Measurements from ENCODE around the gene PCCB. TPM values are rescaled to one million over a fixed set of nuclear protein-coding genes. Genes with fewer than 3 reads are reported as not detected.

Gene PCCB
- total RNA-seq, 2 experiments from 2014 or later: 8.3 to 10.2 TPM

DNA sequence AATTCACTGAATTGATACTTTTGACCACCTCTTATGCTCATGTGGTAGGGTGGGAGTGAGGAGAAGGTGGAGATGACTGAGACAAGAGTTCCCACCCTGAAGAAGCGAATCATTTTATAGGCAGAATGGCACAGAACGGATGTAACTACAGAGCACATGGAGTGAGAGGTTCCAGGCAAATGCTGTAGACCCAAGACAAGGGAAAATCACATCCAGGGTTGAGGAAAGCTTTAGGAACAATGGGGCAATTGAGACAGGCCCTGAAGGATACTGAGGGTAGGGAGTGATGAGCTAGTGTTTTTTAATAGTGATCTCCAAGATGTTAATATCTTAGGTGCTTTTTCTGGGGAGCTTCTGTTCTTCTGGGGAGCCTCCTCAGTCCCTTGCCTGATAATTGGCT lies 8.1 kb downstream of the PCCB start:
- intact Hi-C loops (cut with DNase I, micrococcal nuclease): loop anchor here (5.0 to 10.0 kb wide), 2 partner anchors 497 to 754 kb away; partner anchors contain the start of gene STAG1 (in 1 of the 2)
- ChIA-PET POLR2A (no interaction called here), CTCF (no interaction called here)
- Histone ChIP-seq H3K9me3 (ENCODE audit: control insufficient read depth in 1 of 2, insufficient read depth in 1 of 2, low read length in 2 of 2) (no peaks in the 10 kb centered on the region), H3K27ac (ENCODE audit: low read depth in 1 of 2, low read length in 2 of 2) (no peak overlapping the region), H3K4me3 (ENCODE audit: low read length) (no peak overlapping the region), H3K36me3 (ENCODE audit: insufficient read depth, low read length) (peaks cover 66% of the 10 kb centered on the region), H3K4me1 (ENCODE audit: insufficient read depth, low read length) (no peaks in the 10 kb centered on the region), H3K27me3 (ENCODE audit: control insufficient read depth in 1 of 2, insufficient read depth in 2 of 2, low read length in 2 of 2) (no peaks in the 10 kb centered on the region)
- ATAC-seq (ENCODE audit: poor library complexity): no peak
- Mint-ChIP-seq H3K36me3 (ENCODE audit: low read depth) (peaks cover 69% of the 10 kb centered on the region), H3K27me3 (no peaks in the 10 kb centered on the region), H3K4me1 (ENCODE audit: low read depth) (peaks cover 6% of the 10 kb centered on the region), H3K27ac (no peak overlapping the region), H3K4me3 (no peak overlapping the region), H3K9me3 (no peaks in the 10 kb centered on the region)
- no peak for DNase-seq
- TF ChIP-seq, protein P1, sequence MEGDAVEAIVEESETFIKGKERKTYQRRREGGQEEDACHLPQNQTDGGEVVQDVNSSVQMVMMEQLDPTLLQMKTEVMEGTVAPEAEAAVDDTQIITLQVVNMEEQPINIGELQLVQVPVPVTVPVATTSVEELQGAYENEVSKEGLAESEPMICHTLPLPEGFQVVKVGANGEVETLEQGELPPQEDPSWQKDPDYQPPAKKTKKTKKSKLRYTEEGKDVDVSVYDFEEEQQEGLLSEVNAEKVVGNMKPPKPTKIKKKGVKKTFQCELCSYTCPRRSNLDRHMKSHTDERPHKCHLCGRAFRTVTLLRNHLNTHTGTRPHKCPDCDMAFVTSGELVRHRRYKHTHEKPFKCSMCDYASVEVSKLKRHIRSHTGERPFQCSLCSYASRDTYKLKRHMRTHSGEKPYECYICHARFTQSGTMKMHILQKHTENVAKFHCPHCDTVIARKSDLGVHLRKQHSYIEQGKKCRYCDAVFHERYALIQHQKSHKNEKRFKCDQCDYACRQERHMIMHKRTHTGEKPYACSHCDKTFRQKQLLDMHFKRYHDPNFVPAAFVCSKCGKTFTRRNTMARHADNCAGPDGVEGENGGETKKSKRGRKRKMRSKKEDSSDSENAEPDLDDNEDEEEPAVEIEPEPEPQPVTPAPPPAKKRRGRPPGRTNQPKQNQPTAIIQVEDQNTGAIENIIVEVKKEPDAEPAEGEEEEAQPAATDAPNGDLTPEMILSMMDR (IDR thresholded peaks at IDR 0.05): no peak

DNA sequence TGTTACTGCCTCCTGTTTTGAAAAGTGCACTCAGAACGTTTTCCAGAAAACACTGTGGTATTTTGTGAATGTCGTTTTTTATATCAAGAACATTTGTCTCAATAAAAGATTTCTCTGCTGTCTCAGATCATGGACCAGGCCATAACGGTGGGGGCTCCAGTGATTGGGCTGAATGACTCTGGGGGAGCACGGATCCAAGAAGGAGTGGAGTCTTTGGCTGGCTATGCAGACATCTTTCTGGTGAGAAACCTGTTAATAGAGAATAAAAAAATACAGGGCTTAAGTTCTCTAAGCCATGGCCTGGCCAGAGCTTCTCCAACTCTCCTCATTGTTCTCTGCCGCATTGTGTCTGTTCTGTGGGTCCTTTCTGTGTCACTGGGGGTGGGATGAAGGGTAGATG lies 11.7 kb downstream of the PCCB start:
- Histone ChIP-seq H3K9me3 (ENCODE audit: control insufficient read depth in 1 of 2, insufficient read depth in 1 of 2, low read length in 2 of 2) (no peaks in the 10 kb centered on the region), H3K27me3 (ENCODE audit: control insufficient read depth in 1 of 2, insufficient read depth in 2 of 2, low read length in 2 of 2) (no peaks in the 10 kb centered on the region), H3K36me3 (ENCODE audit: insufficient read depth, low read length) (peaks cover 56% of the 10 kb centered on the region), H3K27ac (ENCODE audit: low read depth in 1 of 2, low read length in 2 of 2) (no peak overlapping the region), H3K4me1 (ENCODE audit: insufficient read depth, low read length) (no peaks in the 10 kb centered on the region), H3K4me3 (ENCODE audit: low read length) (no peak overlapping the region)
- peaks cover 74% of the 10 kb centered on the region for H3K36me3 Mint-ChIP-seq (ENCODE audit: low read depth)
- TF ChIP-seq, protein P1 (IDR thresholded peaks at IDR 0.05): no peak
- ChIA-PET POLR2A (no interaction called here), CTCF (no interaction called here)
- H3K27ac Mint-ChIP-seq: no peak overlapping the region
- H3K4me3 Mint-ChIP-seq: no peak overlapping the region
- intact Hi-C loops (cut with DNase I, micrococcal nuclease): no loop called here
- H3K27me3 Mint-ChIP-seq: no peaks in the 10 kb centered on the region
- ATAC-seq (ENCODE audit: poor library complexity): no peak
- no peaks in the 10 kb centered on the region for H3K4me1 Mint-ChIP-seq (ENCODE audit: low read depth)
- no peak for DNase-seq
- no peaks in the 10 kb centered on the region for H3K9me3 Mint-ChIP-seq

DNA sequence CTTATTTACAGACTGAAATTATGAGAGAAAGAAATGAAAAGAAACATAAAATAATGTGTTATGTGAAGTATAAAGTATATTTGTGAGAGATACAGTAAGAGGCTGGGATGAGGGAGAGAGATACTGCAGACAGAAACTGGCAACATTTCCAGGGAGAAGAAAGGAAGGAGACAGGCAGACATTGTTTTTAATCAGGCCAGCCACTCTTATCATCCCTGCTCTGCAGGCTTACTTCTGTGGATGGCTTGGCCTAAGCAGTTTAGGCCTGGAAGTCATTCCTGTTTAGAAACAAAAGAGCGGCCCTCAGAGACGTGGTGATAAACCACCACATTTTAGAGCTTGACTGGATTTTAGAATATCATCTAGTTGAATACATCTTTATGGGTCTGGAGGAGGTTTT lies 12.4 kb downstream of the PCCB start:
- CTCF ChIA-PET: no interaction called here
- POLR2A ChIA-PET: no interaction called here
- Histone ChIP-seq H3K4me1 (ENCODE audit: insufficient read depth, low read length) (no peaks in the 10 kb centered on the region), H3K9me3 (ENCODE audit: control insufficient read depth in 1 of 2, insufficient read depth in 1 of 2, low read length in 2 of 2) (no peaks in the 10 kb centered on the region), H3K4me3 (ENCODE audit: low read length) (no peak overlapping the region), H3K27me3 (ENCODE audit: control insufficient read depth in 1 of 2, insufficient read depth in 2 of 2, low read length in 2 of 2) (no peaks in the 10 kb centered on the region), H3K27ac (ENCODE audit: low read depth in 1 of 2, low read length in 2 of 2) (no peak overlapping the region), H3K36me3 (ENCODE audit: insufficient read depth, low read length) (peaks cover 49% of the 10 kb centered on the region)
- no peak overlapping the region for H3K4me3 Mint-ChIP-seq
- H3K4me1 Mint-ChIP-seq (ENCODE audit: low read depth): no peaks in the 10 kb centered on the region
- no peak overlapping the region for H3K27ac Mint-ChIP-seq
- H3K27me3 Mint-ChIP-seq: no peaks in the 10 kb centered on the region
- DNase-seq: no peak
- no peak for ATAC-seq (ENCODE audit: poor library complexity)
- H3K9me3 Mint-ChIP-seq: no peaks in the 10 kb centered on the region
- H3K36me3 Mint-ChIP-seq (ENCODE audit: low read depth): peaks cover 77% of the 10 kb centered on the region
- intact Hi-C loops (cut with DNase I, micrococcal nuclease): no loop called here
- TF ChIP-seq, protein P1 (IDR thresholded peaks at IDR 0.05): no peak

All from CD4-positive, alpha-beta T cell (primary cell).